MM.1S (cell line): Measurements from ENCODE around the gene PRKD1.

Experiments used
- DNase-seq: peaks from one replicate; pipeline ENCODE4 v3.0.0-alpha.2; 2015
- H2AFZ ChIP-seq: fragments of 300-600 bp; sonication (generic); 2 replicates; pipeline ENCODE4 v1.6.0; 2016; ENCODE audit warnings: antibody characterized with exemption, low read length
- H3F3A ChIP-seq: fragments of 300-600 bp; sonication (generic); 2 replicates; pipeline ENCODE4 v1.6.1; 2016; ENCODE audit warnings: mild to moderate bottlenecking, antibody characterized with exemption, low read length, moderate library complexity, mixed read lengths; ENCODE audit not compliant: insufficient read depth
- H3K27ac ChIP-seq: fragments of 300-600 bp; sonication (generic); 2 replicates; pipeline ENCODE4 v1.5.1; 2016; ENCODE audit warnings: mild to moderate bottlenecking, low read length
- H3K27me3 ChIP-seq: fragments of 300-600 bp; sonication (generic); replicated peaks from 2 replicates; pipeline ENCODE4 v1.6.0; 2016; ENCODE audit warnings: low read length; ENCODE audit not compliant: insufficient read depth
- H3K36me3 ChIP-seq: fragments of 300-600 bp; sonication (generic); replicated peaks from 2 replicates; pipeline ENCODE4 v1.6.1; 2016; ENCODE audit warnings: mild to moderate bottlenecking, low read length, mixed read lengths; ENCODE audit not compliant: insufficient read depth
- H3K4me1 ChIP-seq: fragments of 300-600 bp; sonication (generic); 2 replicates; pipeline ENCODE4 v1.6.1; 2016; ENCODE audit warnings: low read length, mixed read lengths
- H3K4me2 ChIP-seq: fragments of 300-600 bp; sonication (generic); 2 replicates; pipeline ENCODE4 v1.6.0; 2016; ENCODE audit warnings: low read depth, low read length
- H3K4me3 ChIP-seq: fragments of 300-600 bp; sonication (generic); 2 replicates; pipeline ENCODE4 v1.5.1; 2016; ENCODE audit warnings: low read length, mixed read lengths
- H3K79me2 ChIP-seq: fragments of 300-600 bp; sonication (generic); 2 replicates; pipeline ENCODE4 v1.6.1; 2016; ENCODE audit warnings: mixed run types, low read length, mixed read lengths
- H3K9ac ChIP-seq: fragments of 300-600 bp; sonication (generic); 2 replicates; pipeline ENCODE4 v1.6.1; 2016; ENCODE audit warnings: low read length, mixed read lengths
- H3K9me2 ChIP-seq: fragments of 300-600 bp; sonication (generic); replicated peaks from 2 replicates; pipeline ENCODE4 v1.6.1; 2016; ENCODE audit warnings: mild to moderate bottlenecking, low read length, mixed read lengths; ENCODE audit not compliant: insufficient read depth
- H3K9me3 ChIP-seq: fragments of 300-600 bp; sonication (generic); replicated peaks from 2 replicates; pipeline ENCODE4 v1.6.1; 2016; ENCODE audit warnings: mild to moderate bottlenecking, low read length, mixed read lengths; ENCODE audit not compliant: insufficient read depth
- H4K20me1 ChIP-seq: fragments of 300-600 bp; sonication (generic); 2 replicates; pipeline ENCODE4 v1.6.1; 2016; ENCODE audit warnings: mild to moderate bottlenecking, low read length, moderate library complexity, mixed read lengths; ENCODE audit not compliant: insufficient read depth
- CTCF ChIP-seq: fragments of 300-600 bp; sonication (generic); IDR thresholded peaks from 2 replicates; pipeline ENCODE4 v1.5.1; 2016; ENCODE audit warnings: antibody characterized with exemption, low read length, mixed read lengths
- EZH2 ChIP-seq: fragments of 300-600 bp; sonication (generic); optimal IDR thresholded peaks from 2 replicates; pipeline ENCODE3; 2017; ENCODE audit warnings: low read depth, mild to moderate bottlenecking, antibody characterized with exemption, low read length, mixed read lengths
- EZH2phosphoT487 ChIP-seq: fragments of 300-600 bp; sonication (generic); IDR thresholded peaks from 2 replicates; pipeline ENCODE4 v1.6.1; 2018; ENCODE audit warnings: antibody characterized with exemption, low read length

PRKD1 gene

GRCh38 chr14:29601616-29602015 lies 326.0 kb downstream of the PRKD1 start:
- H3K4me2 ChIP-seq = no peak overlapping the region
- no peak for DNase-seq
- no peak overlapping the region for H3K9ac ChIP-seq
- H3K27me3 ChIP-seq = no peaks in the 10 kb centered on the region
- H3K79me2 ChIP-seq = no peaks in the 10 kb centered on the region
- no peak overlapping the region for H3K4me3 ChIP-seq
- no peaks in the 10 kb centered on the region for H3K9me2 ChIP-seq
- H3K4me1 ChIP-seq = no peaks in the 10 kb centered on the region
- H3F3A ChIP-seq = no peaks in the 10 kb centered on the region
- no peak overlapping the region for H3K27ac ChIP-seq
- no peaks in the 10 kb centered on the region for H3K36me3 ChIP-seq
- no peak for TF ChIP-seq EZH2phosphoT487
- no peak for TF ChIP-seq CTCF
- TF ChIP-seq EZH2 = no peak
- no peaks in the 10 kb centered on the region for H4K20me1 ChIP-seq
- no peaks in the 10 kb centered on the region for H3K9me3 ChIP-seq
- no peak overlapping the region for H2AFZ ChIP-seq

GRCh38 chr14:29587761-29588470 lies 339.7 kb downstream of the PRKD1 start:
- Histone ChIP-seq H3K79me2 (no peaks in the 10 kb centered on the region), H3F3A (no peaks in the 10 kb centered on the region), H2AFZ (no peak overlapping the region), H3K9me2 (no peaks in the 10 kb centered on the region), H4K20me1 (no peaks in the 10 kb centered on the region), H3K9ac (no peak overlapping the region), H3K27me3 (no peaks in the 10 kb centered on the region), H3K9me3 (no peaks in the 10 kb centered on the region), H3K27ac (no peak overlapping the region), H3K36me3 (no peaks in the 10 kb centered on the region), H3K4me1 (no peaks in the 10 kb centered on the region), H3K4me3 (no peak overlapping the region), H3K4me2 (no peak overlapping the region)
- TF ChIP-seq EZH2 = no peak
- TF ChIP-seq CTCF = no peak
- TF ChIP-seq EZH2phosphoT487 = no peak
- no peak for DNase-seq

- no peak overlapping the region for H3K4me3 ChIP-seq
- no peak overlapping the region for H3K4me2 ChIP-seq
- TF ChIP-seq EZH2phosphoT487 = no peak
- TF ChIP-seq CTCF = no peak
- no peak for TF ChIP-seq EZH2
- no peaks in the 10 kb centered on the region for H3K9me2 ChIP-seq
- no peaks in the 10 kb centered on the region for H3K79me2 ChIP-seq
- no peak overlapping the region for H3K27ac ChIP-seq
- H4K20me1 ChIP-seq = no peaks in the 10 kb centered on the region
- no peak for DNase-seq
- H3K9me3 ChIP-seq = no peaks in the 10 kb centered on the region
- no peak overlapping the region for H2AFZ ChIP-seq
- H3K9ac ChIP-seq = no peak overlapping the region
- no peaks in the 10 kb centered on the region for H3K4me1 ChIP-seq
- H3K36me3 ChIP-seq = no peaks in the 10 kb centered on the region
- H3F3A ChIP-seq = no peaks in the 10 kb centered on the region
- no peaks in the 10 kb centered on the region for H3K27me3 ChIP-seq
Measured at GRCh38 chr14:29587046-29587445, 340.6 kb downstream of the PRKD1 start.
